ENCODE data around the gene FOXP1. TPM values are rescaled to one million over a fixed set of nuclear protein-coding genes. Genes with fewer than 3 reads are reported as not detected.

FOXP1 gene
- total RNA-seq, 4 donors from 2014 or later, result 13.2 to 46.6 (median 29.2) TPM

GRCh38 chr3:71564361-71564760 lies 19.2 kb downstream of the FOXP1 start:
- Histone ChIP-seq H3K4me3 (no peak overlapping the region), H3K36me3 (no peaks in the 10 kb centered on the region), H3K4me1 (peaks cover 6 to 12% of the 10 kb centered on the region in 2 donors), H3K27ac (peak overlapping the region in 1 of 4 donors; percentile 6), H3K9me3 (no peaks in the 10 kb centered on the region), H3K27me3 (no peaks in the 10 kb centered on the region)
- TF ChIP-seq POLR2A (IDR thresholded peaks at IDR 0.05) (no peak), CTCF (IDR thresholded peaks at IDR 0.05 in 4 of 5, conservative IDR thresholded peaks at IDR 0.05 in 1 of 5) (no peak)
- in situ Hi-C loops (cut with MboI; ENCODE audit: low sequenced_read_pairs in 4 of 4), result no loop called here
- intact Hi-C loops (cut with DNase I; ENCODE audit: low total_unique reads), result no loop called here
- ATAC-seq (peak; percentile 93 to 97), DNase-seq (peak; percentile 46 to 64)

- H3K27ac ChIP-seq, result peak overlapping the region in 1 of 4 donors; percentile 6
- no peak overlapping the region for H3K4me3 ChIP-seq
- in situ Hi-C loops (cut with MboI; ENCODE audit: low sequenced_read_pairs in 4 of 4), result no loop called here
- TF ChIP-seq CTCF (IDR thresholded peaks at IDR 0.05 in 4 of 5, conservative IDR thresholded peaks at IDR 0.05 in 1 of 5), result no peak
- TF ChIP-seq POLR2A (IDR thresholded peaks at IDR 0.05), result no peak
- intact Hi-C loops (cut with DNase I; ENCODE audit: low total_unique reads), result no loop called here
- DNase-seq (no peak), ATAC-seq (peak in 1 of 2 donors; percentile 22)
- no peaks in the 10 kb centered on the region for H3K27me3 ChIP-seq
- peaks cover 6 to 12% of the 10 kb centered on the region in 2 donors for H3K4me1 ChIP-seq
- H3K36me3 ChIP-seq, result no peaks in the 10 kb centered on the region
- H3K9me3 ChIP-seq, result no peaks in the 10 kb centered on the region
These were observed 19.7 kb downstream of the FOXP1 start for GRCh38 chr3:71563827-71564226.

- H3K27ac ChIP-seq, result no peak overlapping the region
- no peaks in the 10 kb centered on the region for H3K27me3 ChIP-seq
- H3K9me3 ChIP-seq, result no peaks in the 10 kb centered on the region
- DNase-seq (no peak), ATAC-seq (no peak)
- no peak overlapping the region for H3K4me3 ChIP-seq
- in situ Hi-C loops (cut with MboI; ENCODE audit: low sequenced_read_pairs in 4 of 4) (no loop called here), intact Hi-C loops (cut with DNase I; ENCODE audit: low total_unique reads) (no loop called here)
- TF ChIP-seq CTCF (IDR thresholded peaks at IDR 0.05 in 4 of 5, conservative IDR thresholded peaks at IDR 0.05 in 1 of 5) (no peak), POLR2A (IDR thresholded peaks at IDR 0.05) (no peak)
- H3K4me1 ChIP-seq, result peaks cover 6 to 12% of the 10 kb centered on the region in 2 donors
- no peaks in the 10 kb centered on the region for H3K36me3 ChIP-seq
These were observed 20.6 kb downstream of the FOXP1 start for GRCh38 chr3:71562938-71563337.

GRCh38 chr3:71560665-71561064 lies 22.9 kb downstream of the FOXP1 start:
- no peaks in the 10 kb centered on the region for H3K9me3 ChIP-seq
- H3K4me1 ChIP-seq, result peaks cover 2 to 12% of the 10 kb centered on the region in 2 donors
- H3K36me3 ChIP-seq, result no peaks in the 10 kb centered on the region
- in situ Hi-C loops (cut with MboI; ENCODE audit: low sequenced_read_pairs in 4 of 4), result no loop called here
- H3K4me3 ChIP-seq, result no peak overlapping the region
- DNase-seq (no peak), ATAC-seq (no peak)
- intact Hi-C loops (cut with DNase I; ENCODE audit: low total_unique reads), result no loop called here
- H3K27me3 ChIP-seq, result no peaks in the 10 kb centered on the region
- H3K27ac ChIP-seq, result no peak overlapping the region
- TF ChIP-seq POLR2A (IDR thresholded peaks at IDR 0.05) (no peak), CTCF (IDR thresholded peaks at IDR 0.05 in 4 of 5, conservative IDR thresholded peaks at IDR 0.05 in 1 of 5) (no peak)

GRCh38 chr3:71559578-71560162 lies 23.9 kb downstream of the FOXP1 start:
- Histone ChIP-seq H3K4me1 (peaks cover 0 to 7% of the 10 kb centered on the region in 2 donors), H3K9me3 (no peaks in the 10 kb centered on the region), H3K4me3 (no peak overlapping the region), H3K27me3 (no peaks in the 10 kb centered on the region), H3K27ac (no peak overlapping the region), H3K36me3 (no peaks in the 10 kb centered on the region)
- TF ChIP-seq POLR2A (IDR thresholded peaks at IDR 0.05) (no peak), CTCF (IDR thresholded peaks at IDR 0.05 in 4 of 5, conservative IDR thresholded peaks at IDR 0.05 in 1 of 5) (no peak)
- DNase-seq (no peak), ATAC-seq (no peak)
- in situ Hi-C loops (cut with MboI; ENCODE audit: low sequenced_read_pairs in 4 of 4), result no loop called here
- intact Hi-C loops (cut with DNase I; ENCODE audit: low total_unique reads), result no loop called here
